H1 (cell line): Measurements from ENCODE around the gene LAMA3. TPM values are rescaled to one million over a fixed set of nuclear protein-coding genes. Genes with fewer than 3 reads are reported as not detected.

Experiments used
- CTCF ChIA-PET: fragments of 300-600 bp; sonication (Branson Sonifier 250); formaldehyde crosslinking; loops from one replicate; lab custom pipeline; 2021; ENCODE audit not compliant: partially characterized antibody; lab: Charles Lee
- POLR2A ChIA-PET: fragments of 300-600 bp; sonication (Branson Sonifier 250); formaldehyde crosslinking; loops from one replicate; lab custom pipeline; 2021; ENCODE audit warnings: inconsistent platforms; ENCODE audit not compliant: partially characterized antibody; lab: Charles Lee
- DNase-seq, 2 experiments: peaks; one replicate each; pipeline versions ENCODE4 v3.0.0 to v3.0.0-alpha.2; 2010 to 2022; ENCODE audit warnings: low spot score in 2 of 2, low read depth in 1 of 2, mixed read lengths in 1 of 2
- FAIRE-seq: peaks from 2 replicates; lab custom pipeline; 2011; peaks lifted over from hg19 to GRCh38; lab: Jason Lieb, UNC
- H2AFZ ChIP-seq: 2 replicates; pipeline ENCODE4 v1.8.1; 2012; ENCODE audit warnings: low read length, inconsistent platforms
- H2AK5ac ChIP-seq: 2 replicates; pipeline ENCODE4 v1.6.1; 2013; ENCODE audit warnings: low read depth, low read length
- H2BK120ac ChIP-seq: replicated peaks from 2 replicates; pipeline ENCODE3; 2013; ENCODE audit warnings: low read depth, low read length, inconsistent platforms
- H2BK12ac ChIP-seq: 2 replicates; pipeline ENCODE4 v1.6.1; 2013; ENCODE audit warnings: low read depth, low read length
- H2BK15ac ChIP-seq: 2 replicates; pipeline ENCODE4 v1.6.1; 2013; ENCODE audit warnings: low read length
- H2BK20ac ChIP-seq: 2 replicates; pipeline ENCODE4 v1.6.1; 2013; ENCODE audit warnings: low read length
- H2BK5ac ChIP-seq: 2 replicates; pipeline ENCODE4 v1.6.1; 2013; ENCODE audit warnings: low read depth, low read length
- H3K14ac ChIP-seq: 2 replicates; pipeline ENCODE4 v1.6.1; 2013; ENCODE audit warnings: inconsistent platforms; ENCODE audit not compliant: insufficient read length
- H3K18ac ChIP-seq: 2 replicates; pipeline ENCODE4 v1.6.1; 2013; ENCODE audit warnings: low read length; ENCODE audit errors: extremely low read depth
- H3K23ac ChIP-seq: 2 replicates; pipeline ENCODE4 v1.6.1; 2013; ENCODE audit warnings: inconsistent platforms; ENCODE audit not compliant: insufficient read length
- H3K23me2 ChIP-seq: 2 replicates; pipeline ENCODE4 v1.6.1; 2013; ENCODE audit warnings: low read depth, low read length
- H3K27ac ChIP-seq: 2 replicates; pipeline ENCODE4 v1.6.1; 2011; ENCODE audit warnings: low read depth, low read length, inconsistent platforms
- H3K27me3 ChIP-seq, 4 experiments: replicated peaks in 1 of 4; 1 replicate in 1 of 4; 2 replicates in 3 of 4; pipeline versions ENCODE4 v1.6.1 to v1.8.1; 2011 to 2013; ENCODE audit warnings: low read length in 3 of 4, mild to moderate bottlenecking in 3 of 4, inconsistent platforms in 2 of 4, mixed read lengths in 2 of 4, moderate library complexity in 1 of 4; ENCODE audit not compliant: control insufficient read depth in 3 of 4, insufficient read depth in 3 of 4; ENCODE audit errors: extremely low read depth in 1 of 4
- H3K36me3 ChIP-seq, 4 experiments: 2 replicates each; pipeline versions ENCODE4 v1.6.1 to v1.8.1; 2011 to 2013; ENCODE audit warnings: mild to moderate bottlenecking in 4 of 4, low read length in 3 of 4, moderate library complexity in 2 of 4, control low read depth in 1 of 4, inconsistent platforms in 1 of 4; ENCODE audit not compliant: insufficient read depth in 4 of 4, control insufficient read depth in 2 of 4
- H3K4ac ChIP-seq: replicated peaks from 2 replicates; pipeline ENCODE3; 2013; ENCODE audit warnings: low read length, low read depth, mixed read lengths, inconsistent platforms; ENCODE audit not compliant: insufficient read length
- H3K4me1 ChIP-seq, 4 experiments: replicated peaks in 1 of 4; 1 replicate in 1 of 4; 2 replicates in 3 of 4; pipeline versions ENCODE4 v1.6.1 to v1.8.1; 2011 to 2013; ENCODE audit warnings: low read length in 3 of 4, inconsistent platforms in 2 of 4, mixed read lengths in 1 of 4; ENCODE audit not compliant: insufficient read depth in 4 of 4, control insufficient read depth in 3 of 4
- H3K4me2 ChIP-seq, 2 experiments: 2 replicates each; pipeline versions ENCODE4 v1.6.1 to v1.8.1; 2011 to 2013; ENCODE audit warnings: low read depth in 2 of 2, low read length in 2 of 2, control low read depth in 1 of 2, inconsistent platforms in 1 of 2, mild to moderate bottlenecking in 1 of 2; ENCODE audit not compliant: insufficient read depth in 1 of 2
- H3K4me3 ChIP-seq, 4 experiments: fragments of 200-600, 300-600 bp in 1 of 4; sonication (generic), shearing (Covaris generic), sonication (Bioruptor Twin) in 1 of 4; 2 replicates each; pipeline versions ENCODE4 v1.5.1 to v1.8.1; 2011 to 2016; ENCODE audit warnings: low read length in 4 of 4, low read depth in 3 of 4, control low read depth in 2 of 4, inconsistent platforms in 2 of 4, mild to moderate bottlenecking in 2 of 4, mixed read lengths in 1 of 4, moderate library complexity in 1 of 4; ENCODE audit not compliant: insufficient read depth in 2 of 4; ENCODE audit errors: extremely low read depth in 1 of 4
- H3K56ac ChIP-seq: replicated peaks from 2 replicates; pipeline ENCODE3; 2013; ENCODE audit warnings: low read depth, mild to moderate bottlenecking, mixed read lengths, low read length, inconsistent platforms; ENCODE audit not compliant: insufficient read length
- H3K79me1 ChIP-seq: 2 replicates; pipeline ENCODE4 v1.6.1; 2013; ENCODE audit warnings: low read depth, low read length, control low read depth
- H3K79me2 ChIP-seq, 2 experiments: 2 replicates each; pipeline versions ENCODE4 v1.6.1 to v1.8.1; 2012 to 2013; ENCODE audit warnings: low read length in 2 of 2, mild to moderate bottlenecking in 2 of 2, inconsistent platforms in 1 of 2; ENCODE audit not compliant: insufficient read depth in 2 of 2, control insufficient read depth in 1 of 2
- H3K9ac ChIP-seq, 4 experiments: replicated peaks in 1 of 4; 1 replicate in 1 of 4; 2 replicates in 3 of 4; pipeline versions ENCODE4 v1.6.1 to v1.8.1; 2011 to 2013; ENCODE audit warnings: low read depth in 3 of 4, low read length in 3 of 4, control low read depth in 2 of 4, mild to moderate bottlenecking in 2 of 4, moderate library complexity in 2 of 4, inconsistent platforms in 1 of 4; ENCODE audit errors: extremely low read depth in 1 of 4
- H3K9me3 ChIP-seq, 2 experiments: 2 replicates each; pipeline versions ENCODE4 v1.6.1 to v1.8.1; 2012 to 2013; ENCODE audit warnings: mild to moderate bottlenecking in 2 of 2, moderate library complexity in 2 of 2, control low read depth in 1 of 2, inconsistent platforms in 1 of 2, low read depth in 1 of 2, low read length in 1 of 2, mixed read lengths in 1 of 2; ENCODE audit not compliant: insufficient read depth in 2 of 2
- H4K20me1 ChIP-seq, 2 experiments: replicated peaks in 1 of 2; 2 replicates each; pipeline versions ENCODE3 to v1.8.1; 2011 to 2013; ENCODE audit warnings: inconsistent platforms in 2 of 2, low read length in 2 of 2, mild to moderate bottlenecking in 1 of 2; ENCODE audit not compliant: insufficient read depth in 2 of 2, control insufficient read depth in 1 of 2
- H4K5ac ChIP-seq: 2 replicates; pipeline ENCODE4 v1.6.1; 2013; ENCODE audit warnings: low read length, low read depth, mixed read lengths, inconsistent platforms; ENCODE audit not compliant: insufficient read length
- H4K8ac ChIP-seq: 2 replicates; pipeline ENCODE4 v1.8.0; 2013; ENCODE audit warnings: mild to moderate bottlenecking, moderate library complexity, low read length, inconsistent platforms; ENCODE audit not compliant: insufficient read depth; ENCODE audit errors: extremely low read depth
- H4K91ac ChIP-seq: replicated peaks from 2 replicates; pipeline ENCODE3; 2013; ENCODE audit warnings: low read length, mixed read lengths, inconsistent platforms; ENCODE audit not compliant: insufficient read length
- CHD2 ChIP-seq: IDR thresholded peaks from 2 replicates; pipeline ENCODE4 v1.6.1; 2012; ENCODE audit warnings: low read length, improper control_type of control experiment
- HDAC6 ChIP-seq: IDR thresholded peaks from one replicate; pipeline ENCODE4 v1.7.1; 2012; ENCODE audit warnings: low read depth, mild to moderate bottlenecking, inconsistent platforms, low read length, moderate library complexity
- POU5F1 ChIP-seq: IDR thresholded peaks from 2 replicates; pipeline ENCODE4 v1.6.1; 2011; ENCODE audit warnings: low read depth, mild to moderate bottlenecking, low read length, moderate library complexity
- RBBP5 ChIP-seq: IDR thresholded peaks from 2 replicates; pipeline ENCODE4 v1.7.1; 2012; ENCODE audit warnings: low read depth, mild to moderate bottlenecking, inconsistent platforms, low read length, moderate library complexity, borderline replicate concordance
- WGBS, 2 experiments: shearing (Covaris generic) in 1 of 2; methylation state at CpG; one replicate each; pipeline versions ENCODE4 v1.1.6 to v1.1.7; 2013 to 2015; ENCODE audit warnings: low lambda C conversion rate in 2 of 2, mixed read lengths in 2 of 2, inconsistent platforms in 1 of 2, low coverage in 1 of 2, missing lambda C conversion rate in 1 of 2; ENCODE audit not compliant: insufficient replicate concordance in 2 of 2, insufficient coverage in 1 of 2, insufficient read length in 1 of 2; ENCODE audit errors: extremely low coverage in 1 of 2, missing lambda C conversion rate in 1 of 2; 5-methylcytosine and 5-hydroxymethylcytosine counted together
- polyA plus RNA-seq, 7 experiments: library from polyadenylated mRNA; depleted of rRNA in 3 of 7; stranded (reverse) in 5 of 7; unstranded in 2 of 7; fragments of >200 nt in 5 of 7; fragments of 200-250 nt in 2 of 7; gene quantifications; 1 replicate in 5 of 7; 2 replicates in 1 of 7; 4 replicates in 1 of 7; pipeline versions ENCODE4 v1.2.1 to v1.2.3, GENCODE V29; 2011 to 2013; ENCODE audit warnings: missing spikeins in 2 of 7, mixed read lengths in 2 of 7
- total RNA-seq: library from RNA; stranded (reverse); fragmentation: NEBNext Ultra II Directional; extraction: Animal tissue kit (Norgen Biotek cat#: 25700); gene quantifications from 2 replicates; pipeline ENCODE4 v1.2.1, GENCODE V29; 2021
- TF ChIP-seq, protein P1 (sequence below): IDR thresholded peaks from 2 replicates; pipeline ENCODE4 v1.6.1; 2012; ENCODE audit warnings: low read length, inconsistent platforms

LAMA3 gene
- total and polyA plus RNA-seq, 2 of the 8 experiments (the other 6 are each of a cell fraction or from before 2014, with no cell fraction given), result 0.76 to 5.0 TPM

DNA sequence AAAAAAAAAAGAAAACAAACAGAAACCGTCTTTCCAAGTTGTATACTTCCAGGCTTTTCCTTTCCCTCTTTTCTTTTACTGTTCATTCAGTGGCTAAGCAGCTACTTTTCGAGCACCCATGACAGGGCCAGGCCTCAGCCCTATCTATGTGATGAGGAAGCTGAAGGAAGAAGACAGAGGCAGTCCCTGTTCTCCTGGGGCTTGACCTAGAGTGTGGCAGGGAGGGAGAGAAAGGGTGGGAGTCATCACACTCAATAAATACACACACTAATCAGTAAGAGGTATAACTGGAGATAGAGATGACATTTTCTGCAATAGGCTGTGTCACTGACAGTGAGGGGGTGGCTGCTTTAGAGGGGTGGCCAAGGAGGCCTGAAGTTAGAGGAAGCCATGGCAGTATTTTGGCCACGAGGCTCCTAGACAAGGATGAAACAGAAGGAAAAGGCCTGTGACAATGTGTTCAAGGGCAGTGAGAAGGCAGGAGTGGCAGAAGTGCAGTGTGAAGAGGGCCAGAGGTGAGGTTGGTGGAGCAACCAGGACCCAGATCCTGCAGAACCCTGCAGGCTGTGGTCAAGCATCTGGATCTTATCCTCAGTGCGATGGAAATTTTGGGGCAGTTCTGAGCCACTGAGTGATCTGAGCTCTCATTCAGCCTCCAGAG lies 193.5 kb downstream of the LAMA3 start:
- Histone ChIP-seq H3K79me1 (no peaks in the 10 kb centered on the region), H2BK5ac (peak overlapping the region; percentile 15; the same call in 1 of the 2 replicates), H2BK120ac (no peak overlapping the region), H2BK20ac (peak overlapping the region; percentile 2; the same call in 1 of the 2 replicates), H2BK15ac (no peak overlapping the region), H2AFZ (peak overlapping the region; percentile 37; the same call in 1 of the 2 replicates), H3K14ac (no peak overlapping the region), H3K56ac (no peak overlapping the region), H3K4me2 (no peak overlapping the region), H3K4me3 (no peak overlapping the region), H2BK12ac (no peak overlapping the region), H3K23ac (no peak overlapping the region), H3K4me1 (peaks cover 0 to 7% (median 4%) of the 10 kb centered on the region in 4 experiments), H4K8ac (no peak overlapping the region), H3K27me3 (no peaks in the 10 kb centered on the region), H3K79me2 (no peaks in the 10 kb centered on the region), H3K23me2 (no peaks in the 10 kb centered on the region), H3K18ac (no peak overlapping the region), H3K4ac (no peak overlapping the region), H3K9me3 (no peaks in the 10 kb centered on the region), H4K5ac (no peak overlapping the region), H4K20me1 (no peaks in the 10 kb centered on the region), H4K91ac (no peak overlapping the region), H3K27ac (no peak overlapping the region), H3K9ac (no peak overlapping the region), H3K36me3 (no peaks in the 10 kb centered on the region), H2AK5ac (no peak overlapping the region)
- CTCF ChIA-PET, result interaction anchor here (3.0 kb wide), 1 partner anchor 36 kb away, joined by 9 read pairs; no protein-coding TSS in a partner anchor
- no peak for DNase-seq
- TF ChIP-seq HDAC6 (no peak), RBBP5 (no peak), POU5F1 (no peak), CHD2 (no peak)
- TF ChIP-seq, protein P1, sequence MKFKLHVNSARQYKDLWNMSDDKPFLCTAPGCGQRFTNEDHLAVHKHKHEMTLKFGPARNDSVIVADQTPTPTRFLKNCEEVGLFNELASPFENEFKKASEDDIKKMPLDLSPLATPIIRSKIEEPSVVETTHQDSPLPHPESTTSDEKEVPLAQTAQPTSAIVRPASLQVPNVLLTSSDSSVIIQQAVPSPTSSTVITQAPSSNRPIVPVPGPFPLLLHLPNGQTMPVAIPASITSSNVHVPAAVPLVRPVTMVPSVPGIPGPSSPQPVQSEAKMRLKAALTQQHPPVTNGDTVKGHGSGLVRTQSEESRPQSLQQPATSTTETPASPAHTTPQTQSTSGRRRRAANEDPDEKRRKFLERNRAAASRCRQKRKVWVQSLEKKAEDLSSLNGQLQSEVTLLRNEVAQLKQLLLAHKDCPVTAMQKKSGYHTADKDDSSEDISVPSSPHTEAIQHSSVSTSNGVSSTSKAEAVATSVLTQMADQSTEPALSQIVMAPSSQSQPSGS, result no peak
- POLR2A ChIA-PET, result no interaction called here
- FAIRE-seq, result no peak
- 88% methylated on average over 4 of the region's 4 CpGs; no CpG with 5 or more reads in 1 of the 2 experiments for WGBS, 2 experiments
